Immature natural killer cell (primary cell): ENCODE measurements around the gene LEMD2. TPM values are rescaled to one million over a fixed set of nuclear protein-coding genes. Genes with fewer than 3 reads are reported as not detected.

Experiments
- DNase-seq, 3 donors: peaks; one replicate each; pipeline ENCODE4 v3.0.0; 2022; ENCODE audit warnings: mixed read lengths in 1 of 3
- H3K27ac Mint-ChIP-seq, 6 donors: one replicate each; pipeline ENCODE4 v1.8.0; 2020; ENCODE audit warnings: mixed read lengths in 6 of 6, mild to moderate bottlenecking in 5 of 6, inconsistent platforms in 4 of 6, moderate library complexity in 3 of 6
- H3K27me3 Mint-ChIP-seq, 3 donors: one replicate each; pipeline ENCODE4 v1.8.0; 2020 to 2021; ENCODE audit warnings: low read depth in 3 of 3, mild to moderate bottlenecking in 3 of 3, mixed read lengths in 3 of 3, moderate library complexity in 3 of 3, inconsistent platforms in 1 of 3
- H3K36me3 Mint-ChIP-seq, 3 donors: one replicate each; pipeline ENCODE4 v1.8.0; 2020; ENCODE audit warnings: mixed read lengths in 3 of 3, inconsistent platforms in 2 of 3, mild to moderate bottlenecking in 2 of 3
- H3K4me1 Mint-ChIP-seq, 2 donors: one replicate each; pipeline ENCODE4 v1.8.0; 2020; ENCODE audit warnings: inconsistent platforms in 2 of 2, mild to moderate bottlenecking in 2 of 2, mixed read lengths in 2 of 2, moderate library complexity in 1 of 2
- H3K4me3 Mint-ChIP-seq, 5 donors: one replicate each; pipeline ENCODE4 v1.8.0; 2020; ENCODE audit warnings: mild to moderate bottlenecking in 5 of 5, mixed read lengths in 5 of 5, inconsistent platforms in 3 of 5, moderate library complexity in 3 of 5
- H3K9me3 Mint-ChIP-seq, 6 donors: one replicate each; pipeline ENCODE4 v1.8.0; 2020; ENCODE audit warnings: mild to moderate bottlenecking in 6 of 6, mixed read lengths in 6 of 6, inconsistent platforms in 4 of 6, moderate library complexity in 3 of 6
- polyA plus RNA-seq, 3 donors: library from polyadenylated mRNA; unstranded; fragments of 300-500 nt; fragmentation: Illumina TruSeq; gene quantifications; one replicate each; pipeline ENCODE4 v1.2.3, GENCODE V29; 2021

LEMD2 gene
- polyA plus RNA-seq, 3 donors from 2014 or later, result 22.6 to 39.8 (median 23.6) TPM

DNA sequence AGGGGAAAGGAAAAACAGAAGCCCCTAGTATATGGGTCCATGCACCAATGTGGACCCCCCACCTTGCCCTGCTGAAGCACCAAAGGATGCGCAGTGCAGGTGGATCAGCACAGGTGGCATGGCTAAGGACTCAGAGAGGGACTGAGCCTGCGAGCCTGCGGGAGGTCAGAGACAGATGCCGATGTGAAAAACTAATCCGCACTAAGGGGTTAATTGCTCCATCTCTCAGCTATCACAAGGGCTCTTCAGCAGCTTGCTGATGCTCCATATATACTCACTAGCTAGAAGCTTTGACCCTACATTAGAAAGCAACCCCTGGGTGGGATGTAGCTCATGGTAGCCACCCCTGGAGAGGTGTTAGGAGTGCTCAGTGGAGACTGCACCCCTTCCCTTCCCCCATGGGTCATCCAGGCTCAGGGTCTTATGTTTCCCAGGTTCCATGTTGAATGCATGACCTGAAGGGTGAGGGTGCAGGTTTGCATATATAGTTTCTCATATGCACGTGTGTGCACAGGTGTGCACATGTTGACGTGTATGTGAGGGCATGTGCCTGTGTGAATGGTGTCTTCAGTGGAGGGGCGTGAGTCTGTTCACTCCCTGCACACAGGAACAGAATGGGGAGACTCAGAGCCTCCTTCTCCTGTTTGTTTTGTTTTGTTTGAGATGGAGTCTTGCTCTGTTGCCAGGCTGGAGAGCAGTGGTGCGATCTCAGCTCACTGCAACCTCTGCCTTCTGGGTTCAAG is 28.9 kb downstream of the LEMD2 start:
- no peak for DNase-seq
- Mint-ChIP-seq H3K4me3 (no peak overlapping the region), H3K36me3 (no peaks in the 10 kb centered on the region), H3K9me3 (no peaks in the 10 kb centered on the region), H3K4me1 (no peaks in the 10 kb centered on the region), H3K27ac (no peak overlapping the region), H3K27me3 (peaks cover 0 to 6% (median 6%) of the 10 kb centered on the region in 3 donors)

DNA sequence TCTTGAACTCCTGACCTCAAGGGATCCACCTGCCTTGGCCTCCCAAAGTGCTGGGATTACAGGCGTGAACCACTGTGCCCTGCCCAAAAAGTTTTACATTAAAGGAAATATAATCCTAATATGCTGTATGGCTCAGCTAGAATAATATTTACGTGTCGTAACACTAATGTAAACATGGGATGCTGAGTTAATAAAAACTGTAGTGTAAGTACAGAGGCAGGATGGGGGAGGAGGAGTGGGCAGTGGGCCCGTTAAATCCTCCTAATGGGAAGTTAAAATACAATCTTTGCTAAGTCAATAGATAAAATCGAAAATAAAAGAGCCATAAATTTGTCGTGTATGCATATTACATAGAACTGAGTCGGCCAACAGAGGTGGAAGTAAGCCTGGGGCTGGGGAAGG is 30.1 kb downstream of the LEMD2 start:
- DNase-seq, result no peak
- no peaks in the 10 kb centered on the region for H3K36me3 Mint-ChIP-seq
- no peak overlapping the region for H3K27ac Mint-ChIP-seq
- no peaks in the 10 kb centered on the region for H3K4me1 Mint-ChIP-seq
- H3K9me3 Mint-ChIP-seq, result no peaks in the 10 kb centered on the region
- no peak overlapping the region for H3K4me3 Mint-ChIP-seq
- H3K27me3 Mint-ChIP-seq, result peaks cover 0 to 6% (median 4%) of the 10 kb centered on the region in 3 donors

DNA sequence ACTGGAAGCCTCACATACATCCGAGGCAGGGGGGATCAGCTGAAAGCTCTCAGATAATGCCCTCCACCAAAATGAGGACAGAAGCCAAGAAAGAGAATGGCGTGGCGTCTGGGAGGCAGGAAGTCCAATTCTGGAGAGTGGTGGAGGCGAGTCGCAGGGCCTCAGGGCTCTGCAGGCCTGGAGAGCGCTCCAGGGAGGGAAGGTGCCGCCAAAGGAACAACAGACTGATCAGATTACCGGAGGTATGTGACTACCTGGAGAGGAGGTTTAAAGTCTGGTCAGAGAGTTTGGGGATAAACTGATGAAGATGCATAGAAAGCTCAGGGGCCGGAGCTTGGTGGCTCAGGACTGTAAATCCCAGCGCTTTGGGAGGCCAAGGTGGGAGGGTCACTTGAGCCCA is 31.0 kb downstream of the LEMD2 start:
- Mint-ChIP-seq H3K36me3 (no peaks in the 10 kb centered on the region), H3K9me3 (no peaks in the 10 kb centered on the region), H3K27ac (no peak overlapping the region), H3K4me1 (no peaks in the 10 kb centered on the region), H3K4me3 (no peak overlapping the region), H3K27me3 (peaks cover 0 to 6% (median 4%) of the 10 kb centered on the region in 3 donors)
- DNase-seq, result no peak

DNA sequence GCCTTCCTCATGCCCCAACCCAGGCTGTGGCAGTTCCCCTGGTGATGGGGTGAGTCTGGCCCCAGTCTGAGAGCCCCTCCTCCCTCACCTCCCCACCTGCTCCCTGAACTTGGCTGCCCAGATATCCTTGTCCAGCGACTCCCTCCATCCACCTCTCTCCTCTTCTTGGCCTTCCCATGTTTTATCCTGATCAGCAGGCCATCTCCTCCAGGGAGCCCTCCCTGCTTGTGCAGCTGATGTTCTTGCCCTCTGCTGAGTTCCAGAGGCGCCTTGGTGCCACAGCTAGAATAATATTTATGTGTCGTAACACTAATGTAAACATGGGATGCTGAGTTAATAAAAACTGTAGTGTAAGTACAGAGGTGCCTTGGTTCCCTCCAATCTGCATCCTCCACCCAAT is 31.8 kb downstream of the LEMD2 start:
- Mint-ChIP-seq H3K27ac (no peak overlapping the region), H3K9me3 (no peaks in the 10 kb centered on the region), H3K4me1 (no peaks in the 10 kb centered on the region), H3K27me3 (peaks cover 0 to 6% (median under 1%) of the 10 kb centered on the region in 3 donors), H3K36me3 (no peaks in the 10 kb centered on the region), H3K4me3 (no peak overlapping the region)
- no peak for DNase-seq

DNA sequence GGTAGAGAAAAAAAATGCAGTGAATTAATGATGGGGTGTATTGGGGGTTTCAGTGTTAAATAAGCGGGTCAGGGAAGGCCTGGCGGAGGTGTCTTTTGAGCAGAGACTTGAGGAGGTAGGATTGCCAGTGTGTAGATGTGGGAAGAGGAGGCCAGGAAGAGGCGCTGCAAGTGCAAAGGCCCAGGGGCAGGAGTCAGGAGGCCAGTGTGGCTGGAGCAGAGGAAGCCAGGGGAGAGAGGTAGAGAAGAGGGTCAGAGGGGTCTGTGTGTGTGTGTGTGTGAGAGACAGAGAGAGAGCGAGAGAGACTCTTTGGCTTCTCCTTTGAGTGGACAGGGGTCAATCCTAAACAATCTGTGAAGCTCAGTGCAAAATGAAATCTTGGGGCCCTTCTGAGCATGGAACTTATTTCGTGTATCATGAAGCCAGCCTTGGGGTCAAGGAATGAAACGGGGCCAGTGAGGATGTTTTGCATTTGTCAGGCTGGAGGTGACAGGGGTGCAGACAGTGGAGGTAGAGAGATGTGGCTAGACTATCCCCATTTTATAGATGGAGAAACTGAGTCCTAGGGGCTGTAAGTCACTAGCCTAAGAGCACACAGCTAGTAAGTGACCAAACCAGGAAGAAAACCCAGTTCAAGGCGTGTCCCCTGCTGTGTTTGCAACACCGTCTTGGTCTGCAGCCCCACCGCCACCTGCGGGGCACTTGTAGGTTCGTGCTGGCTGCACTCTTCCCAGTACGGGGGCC is 32.5 kb downstream of the LEMD2 start:
- Mint-ChIP-seq H3K36me3 (no peaks in the 10 kb centered on the region), H3K9me3 (no peaks in the 10 kb centered on the region), H3K27me3 (peaks cover 0 to 6% (median 0%) of the 10 kb centered on the region in 3 donors), H3K4me1 (no peaks in the 10 kb centered on the region), H3K4me3 (no peak overlapping the region), H3K27ac (no peak overlapping the region)
- no peak for DNase-seq

DNA sequence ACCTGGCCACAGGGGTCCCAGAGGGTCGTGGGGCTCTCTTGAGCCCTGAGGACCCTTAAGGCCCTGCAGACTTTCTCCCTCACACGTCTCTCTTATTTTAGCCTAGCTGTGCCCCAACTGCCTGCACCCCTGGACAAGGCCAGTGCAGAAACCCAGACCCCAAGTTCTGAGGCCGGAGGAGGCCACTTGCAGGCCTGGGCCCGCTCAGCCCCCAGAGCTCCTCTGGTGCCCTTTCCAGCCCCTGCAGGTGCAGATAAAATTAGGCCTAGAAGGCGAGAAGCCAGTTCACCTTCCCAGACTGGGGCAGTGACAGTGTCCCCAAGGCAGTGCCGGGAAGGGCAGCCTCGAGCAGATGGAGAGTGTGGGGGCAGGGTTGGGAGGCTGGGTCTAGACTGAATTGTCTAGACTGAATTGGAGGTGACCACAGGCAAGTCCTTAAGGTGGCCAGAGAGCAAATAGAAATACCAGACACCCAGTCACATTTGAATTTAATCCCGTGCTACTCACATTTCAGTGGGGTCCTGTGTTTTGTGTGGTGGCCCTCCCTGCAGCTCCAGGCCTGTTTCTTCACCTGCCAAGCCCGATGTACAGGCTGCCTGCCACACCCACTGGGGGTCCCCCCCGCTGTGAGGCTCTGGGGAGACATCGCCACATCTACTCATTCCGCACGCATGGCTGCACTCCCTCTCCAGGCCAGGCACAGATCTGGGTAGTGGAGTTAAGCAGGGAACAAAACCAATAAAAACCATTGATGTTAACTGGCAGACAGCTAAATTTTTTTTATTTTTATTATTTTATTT is 33.7 kb downstream of the LEMD2 start:
- H3K9me3 Mint-ChIP-seq, result no peaks in the 10 kb centered on the region
- no peak overlapping the region for H3K27ac Mint-ChIP-seq
- DNase-seq, result no peak
- H3K27me3 Mint-ChIP-seq, result peaks cover 0 to 6% (median 0%) of the 10 kb centered on the region in 3 donors
- H3K4me3 Mint-ChIP-seq, result no peak overlapping the region
- no peaks in the 10 kb centered on the region for H3K36me3 Mint-ChIP-seq
- no peaks in the 10 kb centered on the region for H3K4me1 Mint-ChIP-seq

DNA sequence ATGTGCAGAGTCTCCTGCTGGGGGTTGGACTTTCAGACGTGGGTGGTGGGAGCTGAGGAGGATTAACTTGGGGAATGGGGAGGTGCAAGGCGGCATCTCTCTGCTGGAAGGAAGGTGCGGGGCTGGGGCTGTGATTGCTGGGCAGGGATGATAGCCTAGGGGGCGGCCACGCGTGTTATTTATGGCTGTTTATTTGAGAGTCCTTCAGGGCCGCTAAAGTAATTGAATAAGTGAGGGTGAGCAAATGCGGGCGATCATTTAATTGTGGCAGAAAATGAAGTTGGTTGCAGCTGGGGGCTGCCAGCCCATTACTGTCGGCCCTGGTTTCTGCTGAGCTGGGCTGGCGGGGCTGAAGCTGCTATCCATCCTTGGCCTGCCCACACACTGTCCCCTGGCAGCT is 34.7 kb downstream of the LEMD2 start:
- no peak for DNase-seq
- H3K4me1 Mint-ChIP-seq, result no peaks in the 10 kb centered on the region
- peaks cover 0 to 6% (median 3%) of the 10 kb centered on the region in 3 donors for H3K27me3 Mint-ChIP-seq
- H3K36me3 Mint-ChIP-seq, result no peaks in the 10 kb centered on the region
- H3K4me3 Mint-ChIP-seq, result no peak overlapping the region
- no peak overlapping the region for H3K27ac Mint-ChIP-seq
- no peaks in the 10 kb centered on the region for H3K9me3 Mint-ChIP-seq

DNA sequence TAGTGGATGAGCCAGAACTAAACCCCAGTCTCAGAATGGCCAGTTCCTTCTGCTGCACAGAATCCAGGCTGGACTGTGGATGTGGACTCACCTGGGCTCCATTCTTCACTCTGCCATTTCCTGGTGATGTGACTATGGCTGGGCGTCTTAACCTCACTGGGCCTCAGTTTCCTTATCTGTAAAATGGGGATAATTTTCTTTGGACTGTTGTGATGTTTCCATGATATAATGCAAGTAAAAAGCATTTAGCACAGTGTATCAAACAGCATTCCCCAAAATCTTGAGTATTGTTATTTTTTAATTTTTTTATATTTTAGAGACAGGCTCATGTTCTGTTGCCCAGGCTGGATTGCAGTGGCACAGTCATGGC is 36.3 kb downstream of the LEMD2 start:
- Mint-ChIP-seq H3K4me3 (no peak overlapping the region), H3K9me3 (no peaks in the 10 kb centered on the region), H3K36me3 (no peaks in the 10 kb centered on the region), H3K27me3 (peaks cover 0 to 4% (median 3%) of the 10 kb centered on the region in 3 donors), H3K27ac (no peak overlapping the region), H3K4me1 (no peaks in the 10 kb centered on the region)
- no peak for DNase-seq

DNA sequence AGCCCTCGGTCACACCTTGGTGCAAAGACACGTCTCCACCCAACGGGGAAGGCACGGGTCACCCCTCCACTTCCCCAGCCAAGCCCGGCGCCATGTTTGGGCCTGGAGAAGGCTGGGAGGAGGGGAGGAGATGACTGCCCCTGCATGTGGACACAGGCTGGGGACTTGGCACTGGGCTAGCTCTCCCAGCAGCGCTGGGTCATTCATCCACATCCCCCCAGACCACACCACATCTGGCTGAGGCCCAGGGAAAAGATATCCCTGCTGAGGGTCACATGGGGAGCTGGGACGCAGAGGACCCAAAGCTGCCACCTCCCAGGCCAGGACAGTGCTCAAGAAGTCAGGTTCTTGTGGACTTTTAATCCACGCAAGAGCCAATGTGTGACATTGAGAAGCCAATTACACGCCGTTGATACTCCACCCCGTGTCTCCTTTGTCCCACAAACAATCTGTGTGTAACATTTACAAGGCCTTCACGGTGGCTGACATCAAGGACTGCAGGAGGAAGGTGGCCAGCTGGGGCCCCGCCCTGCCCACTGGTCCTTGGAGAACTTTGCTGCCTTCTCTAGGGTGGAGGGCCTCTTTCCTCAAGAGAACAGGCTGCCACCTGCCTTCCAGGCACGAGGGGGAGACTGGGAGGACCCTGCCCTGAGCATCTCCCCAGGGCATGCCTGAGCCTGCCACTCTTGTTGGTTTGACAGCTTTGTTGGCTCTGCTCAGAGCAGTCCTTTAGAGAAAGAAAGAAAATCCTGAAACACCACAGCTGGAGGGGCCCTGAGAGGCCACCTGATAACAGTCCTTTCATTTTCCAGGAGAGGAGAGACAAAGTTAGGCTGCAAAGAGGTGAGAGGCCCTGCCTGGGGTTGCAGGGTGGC is 36.9 kb downstream of the LEMD2 start:
- no peaks in the 10 kb centered on the region for H3K9me3 Mint-ChIP-seq

DNA sequence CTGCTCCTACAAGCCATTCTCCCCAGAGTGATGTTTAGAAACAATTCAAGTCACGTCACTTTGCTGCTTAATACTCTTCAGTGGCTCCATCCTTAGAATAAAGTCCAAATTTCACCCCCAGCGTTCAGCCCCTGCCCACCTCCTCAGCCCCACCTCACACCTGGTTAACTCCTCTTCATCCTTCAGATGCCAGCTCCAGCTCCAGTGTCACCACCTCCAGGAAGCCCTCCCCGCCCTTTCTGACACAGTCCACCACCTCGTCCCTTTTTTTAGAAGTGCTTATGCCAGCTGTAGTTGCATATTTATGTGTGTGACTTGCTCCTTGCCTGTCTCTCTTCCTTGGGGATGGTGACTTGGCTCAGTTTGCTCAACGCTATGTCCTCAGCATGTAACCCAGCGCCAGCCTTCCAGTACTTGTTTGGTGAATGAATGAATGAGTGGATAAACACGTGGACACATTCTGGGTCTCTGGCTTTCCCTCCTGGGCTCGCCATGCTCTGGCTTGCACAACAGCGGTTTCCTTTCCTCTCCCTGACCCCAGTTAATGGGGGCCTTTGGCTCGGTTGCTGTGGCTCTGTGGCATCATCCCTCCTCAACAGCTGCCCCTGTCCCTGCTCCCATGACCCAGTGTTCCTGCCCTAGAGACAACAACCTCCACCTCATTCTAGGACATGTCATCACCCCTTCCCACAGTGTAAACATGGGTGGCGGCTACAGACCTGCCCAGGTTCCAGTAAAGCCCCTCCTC is 38.5 kb downstream of the LEMD2 start:
- no peak overlapping the region for H3K27ac Mint-ChIP-seq
- no peak for DNase-seq
- H3K36me3 Mint-ChIP-seq, result no peaks in the 10 kb centered on the region
- H3K4me1 Mint-ChIP-seq, result no peaks in the 10 kb centered on the region
- no peak overlapping the region for H3K4me3 Mint-ChIP-seq
- H3K27me3 Mint-ChIP-seq, result peaks cover 0 to 3% (median 2%) of the 10 kb centered on the region in 3 donors
- no peaks in the 10 kb centered on the region for H3K9me3 Mint-ChIP-seq

More for the DNA sequence above, 36.9 kb downstream of the LEMD2 start:
- DNase-seq, result no peak
- H3K36me3 Mint-ChIP-seq, result no peaks in the 10 kb centered on the region
- no peak overlapping the region for H3K4me3 Mint-ChIP-seq
- H3K27ac Mint-ChIP-seq, result no peak overlapping the region
- H3K27me3 Mint-ChIP-seq, result peaks cover 0 to 4% (median 3%) of the 10 kb centered on the region in 3 donors
- no peaks in the 10 kb centered on the region for H3K4me1 Mint-ChIP-seq

DNA sequence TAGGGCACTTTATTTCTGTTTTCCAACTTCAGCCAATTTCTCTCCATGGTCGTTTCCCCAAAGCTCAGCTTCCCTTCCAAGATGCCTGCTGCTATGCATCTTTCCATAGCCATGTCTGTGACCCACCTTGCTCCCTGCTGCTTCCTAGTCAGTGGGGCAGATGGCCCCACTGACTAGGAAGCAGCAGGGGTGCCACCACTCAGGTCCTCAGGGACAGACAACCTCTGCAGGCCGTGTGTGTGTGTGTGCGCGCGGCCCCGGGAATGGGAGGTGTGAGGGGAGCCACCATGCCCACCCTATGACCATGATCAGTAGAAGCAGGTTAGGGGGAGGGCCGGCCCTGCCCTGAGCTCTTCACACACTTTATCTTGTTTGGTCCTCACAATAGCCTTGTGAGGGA is 39.5 kb downstream of the LEMD2 start:
- Mint-ChIP-seq H3K27ac (no peak overlapping the region), H3K9me3 (no peaks in the 10 kb centered on the region), H3K27me3 (peaks cover 0 to 3% (median 0%) of the 10 kb centered on the region in 3 donors), H3K4me1 (no peaks in the 10 kb centered on the region), H3K36me3 (no peaks in the 10 kb centered on the region), H3K4me3 (no peak overlapping the region)
- DNase-seq, result no peak

DNA sequence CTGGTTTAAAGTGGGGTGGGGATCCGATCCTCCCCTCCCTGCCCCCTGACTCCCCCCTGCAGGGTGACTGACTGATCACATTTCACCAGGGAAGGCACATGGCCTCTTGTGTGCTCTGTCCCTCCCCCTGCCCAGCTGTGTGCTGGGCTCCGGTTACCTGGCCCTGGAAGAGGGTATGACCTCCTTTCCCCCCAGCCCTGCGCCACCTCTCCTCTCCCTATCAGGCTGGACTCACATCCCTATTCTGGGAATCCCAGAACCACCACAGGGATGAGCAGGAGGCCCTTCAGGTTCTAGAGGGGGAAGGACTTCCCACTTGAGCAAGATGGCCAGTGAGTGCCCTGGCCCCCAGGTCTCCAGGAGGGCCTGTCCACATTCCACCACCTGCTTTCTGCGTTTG is 40.1 kb downstream of the LEMD2 start:
- no peak for DNase-seq
- Mint-ChIP-seq H3K4me3 (no peak overlapping the region), H3K27me3 (peaks cover 0 to 3% (median 0%) of the 10 kb centered on the region in 3 donors), H3K4me1 (peaks cover 0 to 2% of the 10 kb centered on the region in 2 donors), H3K36me3 (no peaks in the 10 kb centered on the region), H3K27ac (no peak overlapping the region), H3K9me3 (no peaks in the 10 kb centered on the region)

DNA sequence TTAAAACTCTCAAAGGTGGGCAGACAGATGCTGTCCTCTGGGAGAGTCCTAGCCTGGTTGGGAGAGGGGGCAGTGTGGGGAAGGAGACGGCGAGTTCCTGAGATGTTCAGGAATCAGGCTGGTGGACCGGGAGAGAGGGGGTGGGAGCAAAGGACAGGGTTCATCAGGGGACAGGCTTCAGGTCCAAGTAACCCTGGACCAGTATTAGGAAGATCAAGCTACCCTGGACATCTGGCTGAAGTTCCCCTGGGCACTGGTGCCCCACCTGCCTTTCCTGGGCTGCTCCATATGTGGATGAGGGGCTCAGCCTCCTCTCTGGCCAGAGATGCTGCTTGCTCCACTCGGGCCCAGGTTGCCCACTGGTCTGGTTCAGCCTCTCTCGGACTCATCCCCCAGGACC is 41.1 kb downstream of the LEMD2 start:
- H3K27me3 Mint-ChIP-seq, result peaks cover 0 to 3% (median 1%) of the 10 kb centered on the region in 3 donors
- H3K4me1 Mint-ChIP-seq, result peaks cover 0 to 2% of the 10 kb centered on the region in 2 donors
- no peak overlapping the region for H3K27ac Mint-ChIP-seq
- DNase-seq, result no peak
- H3K36me3 Mint-ChIP-seq, result no peaks in the 10 kb centered on the region
- H3K4me3 Mint-ChIP-seq, result no peak overlapping the region
- no peaks in the 10 kb centered on the region for H3K9me3 Mint-ChIP-seq
